Measurements from ENCODE around the gene TSPAN13.

GRCh38 chr7:16813232-16813616 lies 59.7 kb downstream of the TSPAN13 start:
- TF ChIP-seq, protein P1, sequence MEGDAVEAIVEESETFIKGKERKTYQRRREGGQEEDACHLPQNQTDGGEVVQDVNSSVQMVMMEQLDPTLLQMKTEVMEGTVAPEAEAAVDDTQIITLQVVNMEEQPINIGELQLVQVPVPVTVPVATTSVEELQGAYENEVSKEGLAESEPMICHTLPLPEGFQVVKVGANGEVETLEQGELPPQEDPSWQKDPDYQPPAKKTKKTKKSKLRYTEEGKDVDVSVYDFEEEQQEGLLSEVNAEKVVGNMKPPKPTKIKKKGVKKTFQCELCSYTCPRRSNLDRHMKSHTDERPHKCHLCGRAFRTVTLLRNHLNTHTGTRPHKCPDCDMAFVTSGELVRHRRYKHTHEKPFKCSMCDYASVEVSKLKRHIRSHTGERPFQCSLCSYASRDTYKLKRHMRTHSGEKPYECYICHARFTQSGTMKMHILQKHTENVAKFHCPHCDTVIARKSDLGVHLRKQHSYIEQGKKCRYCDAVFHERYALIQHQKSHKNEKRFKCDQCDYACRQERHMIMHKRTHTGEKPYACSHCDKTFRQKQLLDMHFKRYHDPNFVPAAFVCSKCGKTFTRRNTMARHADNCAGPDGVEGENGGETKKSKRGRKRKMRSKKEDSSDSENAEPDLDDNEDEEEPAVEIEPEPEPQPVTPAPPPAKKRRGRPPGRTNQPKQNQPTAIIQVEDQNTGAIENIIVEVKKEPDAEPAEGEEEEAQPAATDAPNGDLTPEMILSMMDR (IDR thresholded peaks at IDR 0.05), result no peak
- TF ChIP-seq POLR2A (IDR thresholded peaks at IDR 0.05), result no peak

Measured in Peyer's patch (tissue), 4 donors.